Body of pancreas (tissue), 4 donors: Measurements from ENCODE around the gene YIPF2. TPM values are rescaled to one million over a fixed set of nuclear protein-coding genes. Genes with fewer than 3 reads are reported as not detected.
"Not testable (repeated sequence)": the region's sequence is repeated elsewhere in the genome, so short reads cannot be mapped to it uniquely, and the experiment has no call there.

Experiments
- ATAC-seq: fragments of 150-250 bp; one replicate; pipeline ENCODE4 v1.9.1; 2016
- DNase-seq, 4 donors: peaks; one replicate each; pipeline ENCODE4 v3.0.0-alpha.2; 2019
- H3K27ac ChIP-seq, 4 donors: fragments of 200-600 bp; sonication (generic); 1 replicate in 3 of 4; 2 replicates in 1 of 4; pipeline versions ENCODE4 v1.5.1 to v1.6.1; 2016 to 2019; ENCODE audit warnings: mild to moderate bottlenecking in 1 of 4, mixed read lengths in 1 of 4, moderate library complexity in 1 of 4
- H3K27me3 ChIP-seq, 2 donors: fragments of 200-600 bp; sonication (generic); one replicate each; pipeline ENCODE4 v1.6.0; 2016; ENCODE audit warnings: mild to moderate bottlenecking in 1 of 2
- H3K36me3 ChIP-seq, 2 donors: fragments of 200-600 bp; sonication (generic); replicated peaks in 1 of 2; 2 replicates each; pipeline ENCODE4 v1.5.1; 2016; ENCODE audit warnings: low read depth in 2 of 2; ENCODE audit not compliant: insufficient read depth in 1 of 2
- H3K4me1 ChIP-seq: fragments of 200-600 bp; sonication (generic); one replicate; pipeline ENCODE4 v1.6.0; 2016
- H3K4me3 ChIP-seq, 2 donors: fragments of 200-600 bp; sonication (generic); 1 replicate in 1 of 2; 2 replicates in 1 of 2; pipeline ENCODE4 v1.5.1; 2016 to 2019
- H3K9me3 ChIP-seq, 3 donors: fragments of 200-600 bp; sonication (generic); 1 replicate in 2 of 3; 2 replicates in 1 of 3; pipeline ENCODE4 v1.5.1; 2016
- CTCF ChIP-seq, 7 experiments: fragments of 450-650 bp in 4 of 7; fragments of 200-600 bp in 3 of 7; sonication (generic) in 3 of 7; IDR thresholded peaks; one replicate each; pipeline ENCODE4 v1.5.1; 2016 to 2019; ENCODE audit warnings: antibody characterized with exemption in 7 of 7
- POLR2A ChIP-seq, 3 donors: fragments of 450-650 bp; IDR thresholded peaks; one replicate each; pipeline ENCODE4 v1.6.1; 2016; ENCODE audit warnings: antibody characterized with exemption in 3 of 3, mild to moderate bottlenecking in 2 of 3
- WGBS, 2 donors: methylation state at CpG; one replicate each; pipeline ENCODE4 v1.1.5; 2017; 5-methylcytosine and 5-hydroxymethylcytosine counted together
- intact Hi-C: fragments of 100-400 bp; cut with DNase I; formaldehyde crosslinking; loops from one replicate; pipeline ENCODE4 v1.15.1; 2023
- total RNA-seq, 2 donors: library from RNA; depleted of rRNA; stranded (reverse); fragments of >200 nt; gene quantifications; one replicate each; pipeline ENCODE4 v1.1.0, GENCODE V29; 2016

The YIPF2 gene
- total RNA-seq, 2 donors from 2014 or later, result 52.7 to 55.3 TPM

GRCh38 chr19:10952809-10953208 is 24.4 kb upstream of the YIPF2 start:
- TF ChIP-seq POLR2A (IDR thresholded peaks at IDR 0.05), result no peak
- TF ChIP-seq CTCF (IDR thresholded peaks at IDR 0.05), result no peak
- Histone ChIP-seq H3K36me3 (no peaks in the 10 kb centered on the region), H3K4me3 (no peak overlapping the region), H3K9me3 (no peaks in the 10 kb centered on the region), H3K27ac (peak overlapping the region in 2 of 4 donors; percentile 3 to 29), H3K27me3 (no peaks in the 10 kb centered on the region), H3K4me1 (peaks cover 24% of the 10 kb centered on the region)
- intact Hi-C loops, result no loop called here
- DNase-seq (peak in 3 of 4 donors; percentile 21 to 56 (median 27)), ATAC-seq (no peak)
- WGBS, 2 donors, result 62 to 68% methylated on average over 6 of the region's 6 CpGs

GRCh38 chr19:10946958-10947657 is 18.7 kb upstream of the YIPF2 start:
- Histone ChIP-seq H3K27ac (peak overlapping the region; percentile 50 to 86 (median 80)), H3K27me3 (no peaks in the 10 kb centered on the region), H3K4me1 (peaks cover 30% of the 10 kb centered on the region), H3K36me3 (no peaks in the 10 kb centered on the region), H3K4me3 (no peak overlapping the region), H3K9me3 (no peaks in the 10 kb centered on the region)
- 41 to 45% methylated on average over 5 to 6 of the region's 6 CpGs for WGBS, 2 donors
- ATAC-seq (peak; percentile 74), DNase-seq (peak in 1 of 4 donors; percentile 30)
- TF ChIP-seq POLR2A (IDR thresholded peaks at IDR 0.05), result no peak
- TF ChIP-seq CTCF (IDR thresholded peaks at IDR 0.05), result no peak
- intact Hi-C loops, result no loop called here

GRCh38 chr19:10945264-10945663 is 16.8 kb upstream of the YIPF2 start:
- TF ChIP-seq CTCF (IDR thresholded peaks at IDR 0.05), result no peak
- TF ChIP-seq POLR2A (IDR thresholded peaks at IDR 0.05), result no peak
- WGBS, 2 donors, result 92 to 100% methylated on average over 4 of the region's 4 CpGs

GRCh38 chr19:10943412-10943811 is 15.0 kb upstream of the YIPF2 start:
- H3K9me3 ChIP-seq, ATAC-seq, H3K4me3 ChIP-seq, H3K36me3 ChIP-seq, DNase-seq, H3K27me3 ChIP-seq, intact Hi-C loops: not testable (repeated sequence)
- Histone ChIP-seq H3K27ac (peak overlapping the region in 1 of 4 donors; percentile 10), H3K4me1 (peaks cover 60% of the 10 kb centered on the region)
- WGBS, 2 donors, result 74 to 97% methylated on average over 4 of the region's 4 CpGs

More at GRCh38 chr19:10945264-10945663, 16.8 kb upstream of the YIPF2 start:
- Histone ChIP-seq H3K27me3 (no peaks in the 10 kb centered on the region), H3K9me3 (no peaks in the 10 kb centered on the region), H3K4me1 (peaks cover 48% of the 10 kb centered on the region), H3K27ac (no peak overlapping the region), H3K4me3 (no peak overlapping the region), H3K36me3 (no peaks in the 10 kb centered on the region)
- ATAC-seq (no peak), DNase-seq (no peak)
- intact Hi-C loops, result no loop called here

GRCh38 chr19:10941649-10942048 is 13.2 kb upstream of the YIPF2 start:
- H3K27me3 ChIP-seq, intact Hi-C loops, H3K36me3 ChIP-seq, H3K9me3 ChIP-seq, H3K4me3 ChIP-seq, DNase-seq, ATAC-seq: not testable (repeated sequence)
- 73 to 80% methylated on average over 14 of the region's 14 CpGs for WGBS, 2 donors
- peaks cover 48% of the 10 kb centered on the region for H3K4me1 ChIP-seq
- peak overlapping the region in 3 of 4 donors; percentile 87 to 95 (median 94) for H3K27ac ChIP-seq
